Stimulated activated CD8-positive, alpha-beta memory T cell treated with anti-CD3 and anti-CD28 coated beads, Interleukin-12 subunit alpha, Interleukin-12 subunit beta, amount 100 ng/mL, for 24 hours (primary cell): ENCODE data around the gene RPA4.
"Not testable (repeated sequence)": the region's sequence is repeated elsewhere in the genome, so short reads cannot be mapped to it uniquely, and the experiment has no call there.

Experiments
- DNase-seq: peaks from one replicate; pipeline ENCODE4 v3.0.0-alpha.2; 2020; ENCODE audit errors: extremely low read depth

Gene RPA4, protein sequence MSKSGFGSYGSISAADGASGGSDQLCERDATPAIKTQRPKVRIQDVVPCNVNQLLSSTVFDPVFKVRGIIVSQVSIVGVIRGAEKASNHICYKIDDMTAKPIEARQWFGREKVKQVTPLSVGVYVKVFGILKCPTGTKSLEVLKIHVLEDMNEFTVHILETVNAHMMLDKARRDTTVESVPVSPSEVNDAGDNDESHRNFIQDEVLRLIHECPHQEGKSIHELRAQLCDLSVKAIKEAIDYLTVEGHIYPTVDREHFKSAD

GRCh38 chrX:96883608-96884007, at the start of gene RPA4:
Gene RPA4, plus strand, starts transcription at chrX:96883908. Its CDS starts 403 bp downstream, at chrX:96884311.
- DNase-seq = no peak

- no peak for DNase-seq
Observed at GRCh38 chrX:96834137-96834536, 49.6 kb upstream of the RPA4 start.

- no peak for DNase-seq
Observed at GRCh38 chrX:96835660-96836289, 47.9 kb upstream of the RPA4 start.

DNA sequence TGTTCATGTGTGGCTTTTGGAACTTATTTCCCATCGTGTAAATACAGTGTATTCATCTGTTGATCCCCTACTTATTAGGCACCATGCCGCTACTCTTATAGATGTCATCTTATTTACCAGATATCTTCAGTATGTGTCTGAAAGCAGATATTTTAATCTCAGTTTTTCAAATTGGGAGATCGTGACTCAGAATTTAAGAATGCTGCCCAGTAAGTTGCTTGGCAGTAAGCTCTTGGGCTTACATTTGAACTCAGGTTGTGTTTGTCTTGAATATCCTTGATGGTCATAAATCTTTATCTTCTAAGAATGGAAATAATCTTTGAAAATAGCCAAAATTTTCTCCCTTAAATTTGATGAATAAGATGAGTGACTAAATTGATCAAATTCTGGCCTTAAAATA, 45.9 kb upstream of the RPA4 start:
- no peak for DNase-seq

GRCh38 chrX:96838537-96838936, 45.2 kb upstream of the RPA4 start:
- no peak for DNase-seq

- DNase-seq = no peak
Observed at GRCh38 chrX:96841325-96841724, 42.4 kb upstream of the RPA4 start.

GRCh38 chrX:96841866-96842265, 41.8 kb upstream of the RPA4 start:
- not testable (repeated sequence) for DNase-seq

DNA sequence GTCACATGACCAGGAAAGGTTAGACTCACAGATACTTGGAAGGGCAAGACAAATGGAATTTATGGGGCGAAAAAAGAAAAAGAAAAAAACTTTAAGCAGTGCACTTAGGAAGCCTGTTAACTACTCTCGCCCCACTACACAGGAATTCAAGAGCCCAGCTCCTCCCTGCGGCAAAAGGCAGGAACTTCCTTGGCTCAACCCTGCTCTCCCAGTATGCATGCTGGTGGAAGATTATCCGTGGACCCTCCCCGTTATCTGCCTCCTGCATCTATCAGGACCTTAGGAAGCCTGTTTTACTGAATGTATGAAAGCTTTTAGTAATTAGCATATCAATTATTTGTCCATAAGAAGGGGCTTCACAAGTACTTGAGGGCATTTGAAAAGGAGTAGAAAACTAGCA, 40.1 kb upstream of the RPA4 start:
- no peak for DNase-seq

DNA sequence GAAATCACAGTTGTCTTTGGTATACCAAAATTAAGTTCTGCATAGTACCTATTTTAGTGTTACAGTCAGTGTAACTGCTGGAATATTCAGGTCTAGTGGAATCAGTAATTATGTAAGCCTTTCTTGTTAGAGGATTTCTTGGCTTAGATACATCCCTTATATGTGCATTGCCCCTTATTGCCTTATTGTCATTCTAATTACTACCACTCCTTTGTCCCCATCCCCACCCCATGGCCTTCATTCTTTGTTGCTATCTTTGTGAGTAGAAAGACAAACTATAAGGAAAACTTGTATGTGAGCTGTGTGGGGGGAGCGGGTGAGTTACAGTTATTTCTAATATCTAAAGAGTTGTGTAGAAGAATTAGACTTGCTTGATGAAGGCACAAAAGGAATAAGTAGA, 36.9 kb upstream of the RPA4 start:
- DNase-seq = no peak

DNA sequence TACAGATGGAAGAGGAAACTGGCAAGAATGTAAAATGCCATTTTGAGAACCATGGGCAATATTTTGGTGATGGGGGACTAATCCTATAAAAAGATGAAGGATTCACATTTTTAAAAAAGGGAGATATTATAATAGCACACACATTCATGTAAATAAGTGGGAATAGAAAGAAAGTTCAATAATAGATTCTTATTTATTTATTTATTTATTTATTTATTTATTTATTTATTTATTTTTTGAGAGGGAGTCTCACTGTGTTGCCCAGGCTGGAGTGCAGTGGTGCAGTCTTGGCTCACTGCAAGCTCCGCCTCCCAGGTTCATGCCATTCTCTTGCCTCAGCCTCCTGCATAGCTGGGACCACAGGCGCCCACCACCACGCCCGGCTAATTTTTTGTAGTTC, 24.3 kb upstream of the RPA4 start:
- DNase-seq = not testable (repeated sequence)

GRCh38 chrX:96861218-96861617, 22.5 kb upstream of the RPA4 start:
- DNase-seq = no peak

GRCh38 chrX:96861661-96862060, 22.0 kb upstream of the RPA4 start:
- DNase-seq = no peak

DNA sequence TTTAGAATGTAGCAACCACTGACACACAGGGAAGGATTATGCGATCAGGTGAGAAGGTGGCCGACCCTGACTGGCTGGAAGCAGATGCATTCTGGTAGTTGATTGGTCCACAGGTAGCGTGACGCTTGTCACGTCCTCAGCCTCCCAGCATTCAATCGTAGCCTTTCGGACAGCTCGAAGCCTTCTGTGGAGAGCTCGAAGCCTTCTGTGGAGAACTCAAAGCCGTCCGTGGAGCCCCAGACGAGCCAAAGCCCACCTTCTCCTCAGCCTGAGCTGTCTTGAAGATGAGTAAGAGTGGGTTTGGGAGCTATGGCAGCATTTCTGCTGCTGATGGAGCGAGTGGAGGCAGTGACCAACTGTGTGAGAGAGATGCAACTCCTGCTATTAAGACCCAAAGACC, 319 bp downstream of the RPA4 start:
- DNase-seq = no peak

DNA sequence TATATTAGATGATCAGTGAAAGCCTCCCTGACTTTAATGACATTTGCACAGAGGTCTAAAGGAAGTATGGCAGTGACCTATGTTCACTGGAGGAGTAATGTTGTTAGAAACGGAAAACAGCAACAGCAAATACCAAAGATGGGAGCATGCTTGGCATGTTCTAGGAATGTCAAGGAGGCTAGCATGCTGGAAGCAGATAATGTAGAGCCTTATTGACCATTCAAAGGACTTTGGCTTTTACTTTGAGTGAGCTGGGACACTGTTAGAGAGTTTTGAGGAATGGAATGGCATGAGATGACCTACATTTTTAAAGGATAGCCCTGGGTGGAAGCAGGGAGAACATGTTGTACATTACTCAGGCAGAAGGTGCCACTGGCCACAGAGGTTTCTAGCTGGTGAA, 6.0 kb downstream of the RPA4 start:
- no peak for DNase-seq

DNA sequence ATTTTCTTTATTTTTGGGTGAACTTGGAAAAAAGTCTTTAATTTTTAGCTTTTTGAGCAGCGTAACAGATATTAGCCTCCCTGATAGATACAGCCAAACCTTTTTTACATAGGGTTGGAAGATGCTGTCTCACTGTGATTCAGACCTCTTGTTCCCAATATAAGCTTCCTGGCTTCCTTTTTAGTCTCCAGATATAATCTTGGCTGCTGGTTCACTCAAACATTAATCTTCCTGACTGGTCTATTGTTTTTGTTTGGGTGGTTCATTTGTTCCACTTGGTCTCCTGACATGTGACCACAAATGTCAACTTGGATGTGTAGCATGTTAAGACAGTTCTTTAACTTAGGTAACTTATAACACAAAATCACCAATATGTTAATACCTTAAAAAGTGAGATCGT, 23.0 kb downstream of the RPA4 start:
- DNase-seq = no peak

- DNase-seq = no peak
Observed at GRCh38 chrX:96907516-96908272, 24.0 kb downstream of the RPA4 start.

- DNase-seq = no peak
Observed at GRCh38 chrX:96909291-96909690, 25.6 kb downstream of the RPA4 start.

- DNase-seq = no peak
Observed at GRCh38 chrX:96918864-96919263, 35.2 kb downstream of the RPA4 start.

GRCh38 chrX:96919672-96920071, 36.0 kb downstream of the RPA4 start:
- DNase-seq = no peak

DNA sequence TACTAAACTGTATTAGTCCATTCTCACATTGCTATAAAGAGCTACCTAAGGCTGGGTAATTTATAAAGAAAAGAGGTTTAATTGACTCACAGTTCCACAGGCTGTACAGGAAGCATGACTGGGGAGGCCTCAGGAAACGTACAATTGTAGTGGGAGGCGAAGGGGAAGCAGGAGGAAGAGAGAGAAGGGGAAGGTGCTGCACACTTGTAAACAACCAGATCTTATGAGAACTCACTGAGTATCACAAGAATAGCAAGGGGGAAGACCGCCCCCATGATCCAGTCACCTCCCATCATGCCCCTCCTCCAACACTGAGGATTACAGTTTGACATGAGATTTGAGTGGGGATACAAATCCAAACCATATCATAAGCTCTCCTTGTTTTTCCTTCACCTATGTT, 40.9 kb downstream of the RPA4 start:
- no peak for DNase-seq

DNA sequence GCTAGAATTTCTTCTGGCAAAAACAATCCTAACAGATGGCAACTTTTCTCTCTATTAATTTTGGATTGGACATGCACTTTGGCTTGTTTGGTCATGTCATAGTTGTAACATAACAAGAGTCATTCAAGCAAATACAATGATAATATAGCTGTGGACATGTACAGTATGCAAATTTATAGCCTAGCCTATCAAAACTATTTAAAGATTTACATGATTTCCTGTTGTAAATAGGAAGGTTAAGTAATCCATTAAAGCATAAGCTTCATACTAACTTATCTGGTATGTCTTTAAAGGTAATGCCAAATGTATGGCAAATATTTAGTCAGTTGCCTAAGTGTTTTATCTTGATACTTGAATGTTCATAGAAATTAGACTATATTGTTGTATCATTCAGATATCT, 45.3 kb downstream of the RPA4 start:
- no peak for DNase-seq
